CD4-positive, alpha-beta memory T cell (primary cell): Measurements from ENCODE around the gene PTPRT. TPM values are rescaled to one million over a fixed set of nuclear protein-coding genes. Genes with fewer than 3 reads are reported as not detected.

Source experiments
- CTCF ChIA-PET: fragments of 350-600 bp; sonication (Branson Sonifier 250); formaldehyde crosslinking; loops from one replicate; lab custom pipeline; 2021; ENCODE audit warnings: inconsistent platforms; ENCODE audit not compliant: partially characterized antibody; lab: Charles Lee
- POLR2A ChIA-PET: fragments of 350-600 bp; sonication (Branson Sonifier 250); formaldehyde crosslinking; loops from one replicate; lab custom pipeline; 2021; ENCODE audit not compliant: partially characterized antibody; lab: Charles Lee
- DNase-seq, 5 donors: peaks; one replicate each; pipeline versions ENCODE4 v3.0.0 to v3.0.0-alpha.2; 2020 to 2022; ENCODE audit warnings: mixed read lengths in 1 of 5
- H3K27ac ChIP-seq: one replicate; pipeline ENCODE4 v1.7.0; 2013; ENCODE audit warnings: low read depth, low read length
- H3K27me3 ChIP-seq: 2 replicates; pipeline ENCODE4 v1.7.0; 2013; ENCODE audit warnings: mild to moderate bottlenecking, low read length, moderate library complexity; ENCODE audit not compliant: insufficient read depth
- H3K36me3 ChIP-seq: 2 replicates; pipeline ENCODE4 v1.7.0; 2013; ENCODE audit warnings: mild to moderate bottlenecking, low read length, moderate library complexity; ENCODE audit not compliant: insufficient read depth
- H3K4me1 ChIP-seq: 2 replicates; pipeline ENCODE4 v1.7.0; 2013; ENCODE audit warnings: mild to moderate bottlenecking, low read length, moderate library complexity; ENCODE audit not compliant: insufficient read depth
- H3K4me3 ChIP-seq, 2 donors: one replicate each; pipeline ENCODE4 v1.7.0; 2013; ENCODE audit warnings: low read length in 2 of 2, mild to moderate bottlenecking in 1 of 2
- H3K9me3 ChIP-seq, 2 donors: one replicate each; pipeline ENCODE4 v1.7.0; 2013; ENCODE audit warnings: low read length in 2 of 2, control low read depth in 1 of 2; ENCODE audit not compliant: control insufficient read depth in 1 of 2
- H3K27ac Mint-ChIP-seq, 7 donors: one replicate each; pipeline ENCODE4 v1.8.0; 2020 to 2021; ENCODE audit warnings: mixed read lengths in 7 of 7, mild to moderate bottlenecking in 6 of 7, inconsistent platforms in 3 of 7, moderate library complexity in 3 of 7
- H3K27me3 Mint-ChIP-seq, 2 donors: one replicate each; pipeline ENCODE4 v1.8.0; 2020 to 2021; ENCODE audit warnings: mixed read lengths in 2 of 2
- H3K36me3 Mint-ChIP-seq, 2 donors: one replicate each; pipeline ENCODE4 v1.8.0; 2020 to 2021; ENCODE audit warnings: mixed read lengths in 2 of 2, inconsistent platforms in 1 of 2, mild to moderate bottlenecking in 1 of 2
- H3K4me1 Mint-ChIP-seq, 4 donors: one replicate each; pipeline ENCODE4 v1.8.0; 2020 to 2021; ENCODE audit warnings: mixed read lengths in 4 of 4, mild to moderate bottlenecking in 1 of 4
- H3K4me3 Mint-ChIP-seq, 8 donors: one replicate each; pipeline ENCODE4 v1.8.0; 2020 to 2021; ENCODE audit warnings: mixed read lengths in 8 of 8, mild to moderate bottlenecking in 7 of 8, moderate library complexity in 6 of 8, inconsistent platforms in 3 of 8
- H3K9me3 Mint-ChIP-seq, 8 donors: one replicate each; pipeline ENCODE4 v1.8.0; 2020 to 2021; ENCODE audit warnings: mixed read lengths in 8 of 8, mild to moderate bottlenecking in 5 of 8, inconsistent platforms in 3 of 8, moderate library complexity in 1 of 8
- intact Hi-C: fragments of 100-400 bp; cut with micrococcal nuclease; formaldehyde crosslinking; loops from one replicate; pipeline ENCODE4 v1.15.1; 2023
- polyA plus RNA-seq, 2 donors: library from polyadenylated mRNA; unstranded; fragments of 300-500 nt; fragmentation: Illumina TruSeq; gene quantifications; one replicate each; pipeline ENCODE4 v1.2.3, GENCODE V29; 2021
- total RNA-seq, 2 experiments: library from RNA; stranded (reverse); gene quantifications; one replicate each; pipeline ENCODE4 v1.2.3, GENCODE V29; 2021

The PTPRT gene
- total and polyA plus RNA-seq, 4 experiments from 2014 or later: not detected

- Histone ChIP-seq H3K9me3 (no peaks in the 10 kb centered on the region), H3K27me3 (no peaks in the 10 kb centered on the region), H3K27ac (no peak overlapping the region), H3K4me3 (no peak overlapping the region), H3K36me3 (no peaks in the 10 kb centered on the region), H3K4me1 (no peaks in the 10 kb centered on the region)
- ChIA-PET POLR2A (no interaction called here), CTCF (no interaction called here)
- Mint-ChIP-seq H3K4me3 (no peak overlapping the region), H3K4me1 (no peaks in the 10 kb centered on the region), H3K27me3 (no peaks in the 10 kb centered on the region), H3K27ac (no peak overlapping the region), H3K36me3 (no peaks in the 10 kb centered on the region), H3K9me3 (peaks cover 0 to 10% (median 3%) of the 10 kb centered on the region in 8 donors)
- intact Hi-C loops: no loop called here
- no peak for DNase-seq
These were observed 303.7 kb downstream of the PTPRT start for GRCh38 chr20:42886046-42886445.

GRCh38 chr20:42875581-42875980 is 314.1 kb downstream of the PTPRT start:
- H3K27me3 ChIP-seq: no peaks in the 10 kb centered on the region
- intact Hi-C loops: no loop called here
- no peaks in the 10 kb centered on the region for H3K9me3 ChIP-seq
- ChIA-PET CTCF (no interaction called here), POLR2A (no interaction called here)
- H3K9me3 Mint-ChIP-seq: peaks cover 0 to 3% (median 0%) of the 10 kb centered on the region in 8 donors
- H3K27ac ChIP-seq: no peak overlapping the region
- H3K36me3 Mint-ChIP-seq: no peaks in the 10 kb centered on the region
- H3K4me3 Mint-ChIP-seq: no peak overlapping the region
- H3K36me3 ChIP-seq: no peaks in the 10 kb centered on the region
- no peak overlapping the region for H3K4me3 ChIP-seq
- no peaks in the 10 kb centered on the region for H3K4me1 Mint-ChIP-seq
- DNase-seq: no peak
- no peak overlapping the region for H3K27ac Mint-ChIP-seq
- no peaks in the 10 kb centered on the region for H3K4me1 ChIP-seq
- no peaks in the 10 kb centered on the region for H3K27me3 Mint-ChIP-seq

GRCh38 chr20:42873259-42873658 is 316.4 kb downstream of the PTPRT start:
- no peak overlapping the region for H3K4me3 ChIP-seq

GRCh38 chr20:42864116-42864515 is 325.6 kb downstream of the PTPRT start:
- peaks cover 0 to 11% (median 4%) of the 10 kb centered on the region in 8 donors for H3K9me3 Mint-ChIP-seq
- peaks cover 0 to 4% of the 10 kb centered on the region in 2 donors for H3K27me3 Mint-ChIP-seq
- ChIA-PET CTCF (no interaction called here), POLR2A (no interaction called here)
- no peaks in the 10 kb centered on the region for H3K36me3 Mint-ChIP-seq
- H3K36me3 ChIP-seq: no peaks in the 10 kb centered on the region
- H3K4me3 ChIP-seq: no peak overlapping the region
- H3K27me3 ChIP-seq: no peaks in the 10 kb centered on the region
- no peaks in the 10 kb centered on the region for H3K4me1 Mint-ChIP-seq
- intact Hi-C loops: no loop called here
- H3K27ac Mint-ChIP-seq: no peak overlapping the region
- no peak overlapping the region for H3K27ac ChIP-seq
- H3K4me3 Mint-ChIP-seq: no peak overlapping the region
- H3K4me1 ChIP-seq: no peaks in the 10 kb centered on the region
- H3K9me3 ChIP-seq: no peaks in the 10 kb centered on the region
- no peak for DNase-seq

More at GRCh38 chr20:42873259-42873658, 316.4 kb downstream of the PTPRT start:
- Mint-ChIP-seq H3K27ac (no peak overlapping the region), H3K36me3 (no peaks in the 10 kb centered on the region), H3K4me3 (no peak overlapping the region), H3K27me3 (no peaks in the 10 kb centered on the region), H3K9me3 (peaks cover 0 to 5% (median 0%) of the 10 kb centered on the region in 8 donors), H3K4me1 (no peaks in the 10 kb centered on the region)
- Histone ChIP-seq H3K4me1 (no peaks in the 10 kb centered on the region), H3K27ac (no peak overlapping the region), H3K9me3 (no peaks in the 10 kb centered on the region), H3K36me3 (no peaks in the 10 kb centered on the region), H3K27me3 (no peaks in the 10 kb centered on the region)
- CTCF ChIA-PET: no interaction called here
- DNase-seq: no peak
- intact Hi-C loops: no loop called here
- POLR2A ChIA-PET: no interaction called here

- no peak for DNase-seq
- intact Hi-C loops: no loop called here
- Mint-ChIP-seq H3K9me3 (peaks cover 0 to 5% (median 2%) of the 10 kb centered on the region in 8 donors), H3K27ac (no peak overlapping the region), H3K36me3 (no peaks in the 10 kb centered on the region), H3K4me1 (no peaks in the 10 kb centered on the region), H3K4me3 (no peak overlapping the region), H3K27me3 (peaks cover 0 to 4% of the 10 kb centered on the region in 2 donors)
- POLR2A ChIA-PET: no interaction called here
- Histone ChIP-seq H3K4me1 (no peaks in the 10 kb centered on the region), H3K27ac (no peak overlapping the region), H3K27me3 (no peaks in the 10 kb centered on the region), H3K36me3 (no peaks in the 10 kb centered on the region), H3K4me3 (no peak overlapping the region), H3K9me3 (no peaks in the 10 kb centered on the region)
- CTCF ChIA-PET: no interaction called here
These were observed 327.3 kb downstream of the PTPRT start for GRCh38 chr20:42862446-42862845.

GRCh38 chr20:42857446-42857845 is 332.3 kb downstream of the PTPRT start:
- H3K27me3 Mint-ChIP-seq: peaks cover 0 to 1% of the 10 kb centered on the region in 2 donors
- ChIA-PET POLR2A (no interaction called here), CTCF (no interaction called here)
- H3K4me1 Mint-ChIP-seq: no peaks in the 10 kb centered on the region
- no peaks in the 10 kb centered on the region for H3K36me3 Mint-ChIP-seq
- intact Hi-C loops: no loop called here
- H3K9me3 Mint-ChIP-seq: peaks cover 0 to 5% (median 0%) of the 10 kb centered on the region in 8 donors
- Histone ChIP-seq H3K4me1 (no peaks in the 10 kb centered on the region), H3K27ac (no peak overlapping the region), H3K36me3 (no peaks in the 10 kb centered on the region), H3K9me3 (no peaks in the 10 kb centered on the region), H3K4me3 (no peak overlapping the region), H3K27me3 (no peaks in the 10 kb centered on the region)
- H3K4me3 Mint-ChIP-seq: no peak overlapping the region
- H3K27ac Mint-ChIP-seq: no peak overlapping the region
- no peak for DNase-seq

GRCh38 chr20:42855896-42856295 is 333.8 kb downstream of the PTPRT start:
- H3K36me3 ChIP-seq: no peaks in the 10 kb centered on the region

GRCh38 chr20:42852691-42853090 is 337.0 kb downstream of the PTPRT start:
- H3K36me3 Mint-ChIP-seq: no peaks in the 10 kb centered on the region
- no peak for DNase-seq

More at GRCh38 chr20:42855896-42856295, 333.8 kb downstream of the PTPRT start:
- Mint-ChIP-seq H3K27me3 (no peaks in the 10 kb centered on the region), H3K36me3 (no peaks in the 10 kb centered on the region), H3K9me3 (peaks cover 0 to 7% (median under 1%) of the 10 kb centered on the region in 8 donors), H3K27ac (no peak overlapping the region), H3K4me3 (no peak overlapping the region), H3K4me1 (no peaks in the 10 kb centered on the region)
- H3K4me3 ChIP-seq: no peak overlapping the region
- intact Hi-C loops: no loop called here
- CTCF ChIA-PET: no interaction called here
- POLR2A ChIA-PET: no interaction called here
- no peaks in the 10 kb centered on the region for H3K27me3 ChIP-seq
- H3K27ac ChIP-seq: no peak overlapping the region
- no peaks in the 10 kb centered on the region for H3K4me1 ChIP-seq
- H3K9me3 ChIP-seq: no peaks in the 10 kb centered on the region
- no peak for DNase-seq

More at GRCh38 chr20:42852691-42853090, 337.0 kb downstream of the PTPRT start:
- H3K9me3 Mint-ChIP-seq: peaks cover 0 to 9% (median 2%) of the 10 kb centered on the region in 8 donors
- H3K27ac Mint-ChIP-seq: no peak overlapping the region
- Histone ChIP-seq H3K9me3 (no peaks in the 10 kb centered on the region), H3K27ac (no peak overlapping the region), H3K4me1 (no peaks in the 10 kb centered on the region), H3K27me3 (no peaks in the 10 kb centered on the region), H3K4me3 (no peak overlapping the region), H3K36me3 (no peaks in the 10 kb centered on the region)
- H3K4me3 Mint-ChIP-seq: no peak overlapping the region
- intact Hi-C loops: no loop called here
- CTCF ChIA-PET: no interaction called here
- POLR2A ChIA-PET: no interaction called here
- H3K4me1 Mint-ChIP-seq: no peaks in the 10 kb centered on the region
- H3K27me3 Mint-ChIP-seq: no peaks in the 10 kb centered on the region
